Hepatocyte (in vitro differentiated cells): ENCODE results near the gene PERCC1. TPM values are rescaled to one million over a fixed set of nuclear protein-coding genes. Genes with fewer than 3 reads are reported as not detected.

ENCODE experiments used
- DNase-seq: peaks from one replicate; pipeline ENCODE4 v3.0.0-alpha.2; 2016; ENCODE audit warnings: low spot score
- H2AFZ ChIP-seq: fragments of 200-600 bp; sonication (generic); 2 replicates; pipeline ENCODE4 v1.6.0; 2016; ENCODE audit warnings: antibody characterized with exemption, mild to moderate bottlenecking
- H3K27ac ChIP-seq: fragments of 200-600 bp; sonication (generic); 2 replicates; pipeline ENCODE4 v1.5.1; 2016; ENCODE audit warnings: mild to moderate bottlenecking
- H3K27me3 ChIP-seq: fragments of 200-600 bp; sonication (generic); 2 replicates; pipeline ENCODE4 v1.6.1; 2016
- H3K36me3 ChIP-seq: fragments of 200-600 bp; sonication (generic); replicated peaks from 2 replicates; pipeline ENCODE4 v1.5.1; 2016; ENCODE audit warnings: low read depth; ENCODE audit not compliant: insufficient read depth
- H3K4me1 ChIP-seq: fragments of 200-600 bp; sonication (generic); 2 replicates; pipeline ENCODE4 v1.5.1; 2016; ENCODE audit warnings: mild to moderate bottlenecking, moderate library complexity; ENCODE audit not compliant: insufficient read depth
- H3K4me2 ChIP-seq: fragments of 200-600 bp; sonication (generic); 2 replicates; pipeline ENCODE4 v1.6.0; 2016
- H3K4me3 ChIP-seq: fragments of 200-600 bp; sonication (generic); 2 replicates; pipeline ENCODE4 v1.5.1; 2016; ENCODE audit warnings: mild to moderate bottlenecking
- H3K79me2 ChIP-seq: fragments of 200-600 bp; sonication (generic); 2 replicates; pipeline ENCODE4 v1.6.0; 2017; ENCODE audit warnings: mild to moderate bottlenecking
- H3K9me2 ChIP-seq: fragments of 200-600 bp; sonication (generic); replicated peaks from 2 replicates; pipeline ENCODE4 v1.6.0; 2017; ENCODE audit warnings: mild to moderate bottlenecking; ENCODE audit not compliant: insufficient read depth
- H3K9me3 ChIP-seq: fragments of 200-600 bp; sonication (generic); 2 replicates; pipeline ENCODE4 v1.5.1; 2016; ENCODE audit warnings: low read depth, mild to moderate bottlenecking
- H4K20me1 ChIP-seq: fragments of 200-600 bp; sonication (generic); 2 replicates; pipeline ENCODE4 v1.6.0; 2016; ENCODE audit warnings: mild to moderate bottlenecking; ENCODE audit not compliant: insufficient read depth, poor library complexity, severe bottlenecking
- CTCF ChIP-seq: fragments of 200-600 bp; sonication (generic); IDR thresholded peaks from 2 replicates; pipeline ENCODE4 v1.5.1; 2016; ENCODE audit warnings: antibody characterized with exemption, mild to moderate bottlenecking; ENCODE audit not compliant: poor library complexity
- EZH2 ChIP-seq: fragments of 200-600 bp; sonication (generic); IDR thresholded peaks from 2 replicates; pipeline ENCODE4 v1.6.1; 2016; ENCODE audit warnings: antibody characterized with exemption, mild to moderate bottlenecking, borderline replicate concordance
- EZH2phosphoT487 ChIP-seq: fragments of 200-600 bp; sonication (generic); IDR thresholded peaks from one replicate; pipeline ENCODE4 v1.6.1; 2018; ENCODE audit warnings: antibody characterized with exemption, mild to moderate bottlenecking, low read depth, moderate library complexity; ENCODE audit not compliant: unreplicated experiment, severe bottlenecking
- WGBS: methylation state at CpG from one replicate; pipeline ENCODE4 v1.1.6; 2016; ENCODE audit warnings: low lambda C conversion rate; ENCODE audit errors: missing lambda C conversion rate; 5-methylcytosine and 5-hydroxymethylcytosine counted together
- polyA plus RNA-seq: library from polyadenylated mRNA; unstranded; fragments of >200 nt; fragmentation: Nextera tagmentation; extraction: Ambion mirVana; gene quantifications from 2 replicates; pipeline ENCODE4 v1.2.1, GENCODE V29; 2016
- total RNA-seq: library from RNA; depleted of rRNA; stranded (reverse); fragments of >200 nt; gene quantifications from 2 replicates; pipeline ENCODE4 v1.2.3, GENCODE V29; 2014

The PERCC1 gene
- total and polyA plus RNA-seq, 2 experiments from 2014 or later = 2.5 TPM; not detected in 1

- no peaks in the 10 kb centered on the region for H4K20me1 ChIP-seq
- no peaks in the 10 kb centered on the region for H3K4me1 ChIP-seq
- no peaks in the 10 kb centered on the region for H3K79me2 ChIP-seq
- no peak overlapping the region for H3K4me2 ChIP-seq
- no peak overlapping the region for H3K27ac ChIP-seq
- H3K27me3 ChIP-seq = no peaks in the 10 kb centered on the region
- H3K36me3 ChIP-seq = no peaks in the 10 kb centered on the region
- TF ChIP-seq CTCF (no peak), EZH2 (no peak), EZH2phosphoT487 (no peak)
- no peaks in the 10 kb centered on the region for H3K9me3 ChIP-seq
- no peak for DNase-seq
- H3K9me2 ChIP-seq = no peaks in the 10 kb centered on the region
- H3K4me3 ChIP-seq = no peak overlapping the region
- no peak overlapping the region for H2AFZ ChIP-seq
- 97% methylated on average over 17 of the region's 17 CpGs for WGBS
Observed at GRCh38 chr16:1392826-1393225, 38.1 kb upstream of the PERCC1 start.

GRCh38 chr16:1393613-1394176 lies 37.2 kb upstream of the PERCC1 start:
- 96% methylated on average over 21 of the region's 21 CpGs for WGBS
- Histone ChIP-seq H4K20me1 (no peaks in the 10 kb centered on the region), H3K27ac (no peak overlapping the region)

GRCh38 chr16:1394367-1394951 lies 36.4 kb upstream of the PERCC1 start:
- no peaks in the 10 kb centered on the region for H4K20me1 ChIP-seq
- no peak overlapping the region for H3K4me3 ChIP-seq
- H3K4me1 ChIP-seq = no peaks in the 10 kb centered on the region
- no peak overlapping the region for H2AFZ ChIP-seq
- H3K4me2 ChIP-seq = no peak overlapping the region
- H3K36me3 ChIP-seq = no peaks in the 10 kb centered on the region
- H3K9me2 ChIP-seq = no peaks in the 10 kb centered on the region
- no peak for DNase-seq
- WGBS = 95% methylated on average over 16 of the region's 19 CpGs
- no peaks in the 10 kb centered on the region for H3K79me2 ChIP-seq
- TF ChIP-seq EZH2 (no peak), CTCF (no peak), EZH2phosphoT487 (no peak)
- H3K27me3 ChIP-seq = no peaks in the 10 kb centered on the region
- no peaks in the 10 kb centered on the region for H3K9me3 ChIP-seq
- no peak overlapping the region for H3K27ac ChIP-seq

More at GRCh38 chr16:1393613-1394176, 37.2 kb upstream of the PERCC1 start:
- Histone ChIP-seq H3K4me2 (no peak overlapping the region), H3K9me2 (no peaks in the 10 kb centered on the region), H3K27me3 (no peaks in the 10 kb centered on the region), H3K36me3 (no peaks in the 10 kb centered on the region), H3K4me3 (no peak overlapping the region), H2AFZ (no peak overlapping the region), H3K4me1 (no peaks in the 10 kb centered on the region), H3K79me2 (no peaks in the 10 kb centered on the region), H3K9me3 (no peaks in the 10 kb centered on the region)
- TF ChIP-seq CTCF (no peak), EZH2 (no peak), EZH2phosphoT487 (no peak)
- no peak for DNase-seq
